Measurements from ENCODE around the gene PPP1R1B.

DNA sequence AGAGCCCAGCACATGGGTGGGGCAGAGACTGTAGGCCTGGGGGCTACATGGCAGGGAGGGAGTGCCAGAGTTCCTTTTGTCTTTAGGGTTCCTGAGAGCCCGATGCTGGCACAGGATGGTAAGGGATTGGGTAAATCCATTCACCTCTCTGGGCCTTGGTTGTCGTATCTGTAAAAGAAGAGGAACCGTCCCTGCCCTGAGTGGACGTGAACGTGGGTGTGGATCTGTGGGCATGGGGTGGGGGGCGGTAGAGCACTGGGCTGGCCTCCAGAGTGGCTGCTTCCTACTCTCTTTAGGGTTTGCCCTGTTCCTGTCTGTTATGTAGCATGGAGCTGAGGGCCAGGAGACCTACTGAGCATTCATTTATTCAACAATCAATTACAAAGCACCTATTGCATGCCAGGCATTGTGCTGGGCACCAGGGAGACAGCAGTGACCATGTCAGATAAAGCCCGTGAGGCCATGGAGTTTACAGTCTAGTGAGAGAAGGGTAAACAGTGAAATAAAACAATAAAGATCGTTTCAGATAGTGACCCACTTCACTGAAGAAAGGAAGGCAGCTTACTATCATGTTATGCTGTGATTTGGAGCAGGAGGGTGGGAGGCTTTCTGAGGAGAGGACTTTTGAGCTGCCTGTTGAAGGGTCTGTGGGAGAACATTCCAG lies 25.3 kb downstream of the PPP1R1B start:
- TF ChIP-seq, protein P1, sequence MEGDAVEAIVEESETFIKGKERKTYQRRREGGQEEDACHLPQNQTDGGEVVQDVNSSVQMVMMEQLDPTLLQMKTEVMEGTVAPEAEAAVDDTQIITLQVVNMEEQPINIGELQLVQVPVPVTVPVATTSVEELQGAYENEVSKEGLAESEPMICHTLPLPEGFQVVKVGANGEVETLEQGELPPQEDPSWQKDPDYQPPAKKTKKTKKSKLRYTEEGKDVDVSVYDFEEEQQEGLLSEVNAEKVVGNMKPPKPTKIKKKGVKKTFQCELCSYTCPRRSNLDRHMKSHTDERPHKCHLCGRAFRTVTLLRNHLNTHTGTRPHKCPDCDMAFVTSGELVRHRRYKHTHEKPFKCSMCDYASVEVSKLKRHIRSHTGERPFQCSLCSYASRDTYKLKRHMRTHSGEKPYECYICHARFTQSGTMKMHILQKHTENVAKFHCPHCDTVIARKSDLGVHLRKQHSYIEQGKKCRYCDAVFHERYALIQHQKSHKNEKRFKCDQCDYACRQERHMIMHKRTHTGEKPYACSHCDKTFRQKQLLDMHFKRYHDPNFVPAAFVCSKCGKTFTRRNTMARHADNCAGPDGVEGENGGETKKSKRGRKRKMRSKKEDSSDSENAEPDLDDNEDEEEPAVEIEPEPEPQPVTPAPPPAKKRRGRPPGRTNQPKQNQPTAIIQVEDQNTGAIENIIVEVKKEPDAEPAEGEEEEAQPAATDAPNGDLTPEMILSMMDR (IDR thresholded peaks at IDR 0.05; ENCODE audit: poor library complexity, severe bottlenecking), result no peak
- TF ChIP-seq EZH2 (IDR thresholded peaks at IDR 0.05; ENCODE audit: borderline replicate concordance, insufficient read depth, low read length, poor library complexity, severe bottlenecking), result no peak
- no peak for TF ChIP-seq EP300 (conservative IDR thresholded peaks at IDR 0.05; ENCODE audit: poor library complexity, severe bottlenecking)
- TF ChIP-seq MXI1 (conservative IDR thresholded peaks at IDR 0.05; ENCODE audit: poor library complexity, severe bottlenecking), result no peak
